ENCODE data around the gene SELP.
"Not testable (repeated sequence)": the region's sequence is repeated elsewhere in the genome, so short reads cannot be mapped to it uniquely, and the experiment has no call there.

Gene SELP

DNA sequence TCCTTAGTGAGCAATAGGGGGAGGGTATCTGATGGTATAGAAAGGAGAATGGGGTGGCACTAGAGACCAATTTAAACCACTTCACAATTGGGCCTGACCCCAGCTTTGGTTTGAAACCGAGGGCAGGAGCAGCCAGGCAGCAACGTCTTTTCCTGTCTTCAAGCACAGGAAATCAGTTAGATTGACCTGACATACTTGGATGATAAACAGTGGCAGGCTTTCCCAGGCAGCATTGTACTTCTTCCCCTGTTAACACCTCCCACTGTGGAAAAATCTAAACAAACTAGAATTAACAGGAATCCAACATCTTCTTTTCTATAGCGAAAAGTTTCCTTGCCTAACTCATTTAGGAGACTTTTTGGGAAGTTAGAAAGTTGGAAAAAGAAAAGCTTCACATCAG, 40.9 kb upstream of the SELP start:
- peak overlapping the region; percentile 69 for H3K4me2 ChIP-seq (ENCODE audit: low read depth, low read length, poor library complexity, severe bottlenecking)
- H3K36me3 ChIP-seq (ENCODE audit: insufficient read depth, low read length), result no peaks in the 10 kb centered on the region; the same call in 1 of the 2 replicates
- no peaks in the 10 kb centered on the region for H3K9me2 ChIP-seq (replicated peaks; ENCODE audit: low read depth, low read length)
- no peak for TF ChIP-seq EZH2phosphoT487 (IDR thresholded peaks at IDR 0.05; ENCODE audit: borderline replicate concordance)
- TF ChIP-seq, protein P1, sequence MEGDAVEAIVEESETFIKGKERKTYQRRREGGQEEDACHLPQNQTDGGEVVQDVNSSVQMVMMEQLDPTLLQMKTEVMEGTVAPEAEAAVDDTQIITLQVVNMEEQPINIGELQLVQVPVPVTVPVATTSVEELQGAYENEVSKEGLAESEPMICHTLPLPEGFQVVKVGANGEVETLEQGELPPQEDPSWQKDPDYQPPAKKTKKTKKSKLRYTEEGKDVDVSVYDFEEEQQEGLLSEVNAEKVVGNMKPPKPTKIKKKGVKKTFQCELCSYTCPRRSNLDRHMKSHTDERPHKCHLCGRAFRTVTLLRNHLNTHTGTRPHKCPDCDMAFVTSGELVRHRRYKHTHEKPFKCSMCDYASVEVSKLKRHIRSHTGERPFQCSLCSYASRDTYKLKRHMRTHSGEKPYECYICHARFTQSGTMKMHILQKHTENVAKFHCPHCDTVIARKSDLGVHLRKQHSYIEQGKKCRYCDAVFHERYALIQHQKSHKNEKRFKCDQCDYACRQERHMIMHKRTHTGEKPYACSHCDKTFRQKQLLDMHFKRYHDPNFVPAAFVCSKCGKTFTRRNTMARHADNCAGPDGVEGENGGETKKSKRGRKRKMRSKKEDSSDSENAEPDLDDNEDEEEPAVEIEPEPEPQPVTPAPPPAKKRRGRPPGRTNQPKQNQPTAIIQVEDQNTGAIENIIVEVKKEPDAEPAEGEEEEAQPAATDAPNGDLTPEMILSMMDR (conservative IDR thresholded peaks at IDR 0.05; ENCODE audit: low read length), result no peak
- no peaks in the 10 kb centered on the region for H3K79me2 ChIP-seq (ENCODE audit: insufficient read depth, low read length)
- peaks cover 15% of the 10 kb centered on the region for H3F3A ChIP-seq (ENCODE audit: low read depth)
- peak overlapping the region; percentile 21 for H3K4me3 ChIP-seq (ENCODE audit: low read length, poor library complexity, severe bottlenecking)
- H3K9ac ChIP-seq (ENCODE audit: low read depth, low read length, poor library complexity, severe bottlenecking), result peak overlapping the region; percentile 65
- no peaks in the 10 kb centered on the region for H4K20me1 ChIP-seq (ENCODE audit: insufficient read depth, low read length, poor library complexity, severe bottlenecking)
- H2AFZ ChIP-seq (ENCODE audit: low read length), result no peak overlapping the region
- peaks cover 42% of the 10 kb centered on the region for H3K4me1 ChIP-seq (ENCODE audit: insufficient read depth, low read length, poor library complexity, severe bottlenecking)
- H3K9me3 ChIP-seq (ENCODE audit: insufficient read depth, low read depth, low read length), result peaks cover 13% of the 10 kb centered on the region; the same call in 1 of the 2 replicates
- no peaks in the 10 kb centered on the region for H3K27me3 ChIP-seq (ENCODE audit: insufficient read depth, low read length, poor library complexity, severe bottlenecking)

DNA sequence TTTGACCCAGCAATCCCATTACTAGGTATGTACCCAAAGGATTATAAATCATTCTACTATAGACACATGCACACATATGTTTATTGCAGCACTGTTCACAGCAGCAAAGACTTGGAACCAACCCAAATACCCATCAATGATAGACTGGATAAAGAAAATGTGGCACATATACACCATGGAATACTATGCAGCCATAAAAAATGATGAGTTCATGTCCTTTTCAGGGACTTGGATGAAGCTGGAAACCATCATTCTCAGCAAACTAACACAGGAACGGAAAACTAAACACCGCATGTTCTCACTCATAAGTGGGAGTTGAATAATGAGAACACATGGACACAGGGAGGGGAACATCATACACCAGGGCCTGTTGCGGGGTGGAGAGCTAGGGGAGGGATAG, 40.3 kb upstream of the SELP start:
- Histone ChIP-seq H3F3A (ENCODE audit: low read depth) (peaks cover 15% of the 10 kb centered on the region), H3K9me3 (ENCODE audit: insufficient read depth, low read depth, low read length) (peaks cover 13% of the 10 kb centered on the region; the same call in 1 of the 2 replicates), H3K9ac (ENCODE audit: low read depth, low read length, poor library complexity, severe bottlenecking) (peak overlapping the region; percentile 65), H3K4me2 (ENCODE audit: low read depth, low read length, poor library complexity, severe bottlenecking) (peak overlapping the region; percentile 69), H3K4me3 (ENCODE audit: low read length, poor library complexity, severe bottlenecking) (peak overlapping the region; percentile 21), H3K4me1 (ENCODE audit: insufficient read depth, low read length, poor library complexity, severe bottlenecking) (peaks cover 36% of the 10 kb centered on the region)
- H3K27me3 ChIP-seq (ENCODE audit: insufficient read depth, low read length, poor library complexity, severe bottlenecking); H3K36me3 ChIP-seq (ENCODE audit: insufficient read depth, low read length); H2AFZ ChIP-seq (ENCODE audit: low read length); H4K20me1 ChIP-seq (ENCODE audit: insufficient read depth, low read length, poor library complexity, severe bottlenecking); H3K9me2 ChIP-seq (replicated peaks; ENCODE audit: low read depth, low read length); H3K79me2 ChIP-seq (ENCODE audit: insufficient read depth, low read length): not testable (repeated sequence)

DNA sequence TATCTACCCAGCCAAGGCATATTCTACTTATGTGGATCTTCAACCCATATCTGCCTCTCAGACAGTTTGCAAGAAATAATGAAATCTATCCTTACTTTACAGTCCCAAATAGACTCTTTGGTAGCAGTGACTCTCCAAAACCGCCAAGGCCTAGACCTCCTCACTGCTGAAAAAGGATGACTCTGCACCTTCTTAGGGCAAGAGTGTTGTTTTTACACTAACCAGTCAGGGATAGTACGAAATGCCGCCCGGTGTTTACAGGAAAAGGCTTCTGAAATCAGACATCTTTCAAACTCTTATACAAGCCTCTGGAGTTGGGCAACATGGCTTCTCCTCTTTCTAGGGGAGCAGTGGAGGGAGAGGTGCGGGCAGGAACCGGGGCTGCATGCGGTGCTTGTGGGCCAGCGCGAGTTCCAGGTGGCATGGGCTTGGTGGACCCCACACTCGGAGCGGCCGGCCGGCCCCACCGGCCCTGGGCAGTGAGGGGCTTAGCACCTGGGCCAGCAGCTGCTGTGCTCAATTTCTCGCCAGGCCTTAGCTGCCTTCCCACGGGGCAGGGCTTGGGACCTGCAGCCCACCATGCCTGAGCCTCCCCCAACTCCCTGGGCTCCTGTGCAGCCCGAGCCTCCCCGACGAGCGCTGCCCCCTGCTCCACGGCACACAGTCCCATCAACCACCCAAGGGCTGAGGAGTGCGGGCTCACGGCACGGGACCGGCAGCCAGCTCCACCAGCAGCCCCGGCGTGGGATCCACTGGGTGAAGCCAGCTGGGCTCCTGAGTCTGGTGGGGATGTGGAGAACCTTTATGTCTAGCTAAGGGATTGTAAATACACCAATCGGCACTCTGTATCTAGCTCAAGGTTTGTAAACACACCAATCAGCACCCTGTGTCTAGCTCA, 38.0 kb upstream of the SELP start:
- peaks cover 36% of the 10 kb centered on the region for H3K4me1 ChIP-seq (ENCODE audit: insufficient read depth, low read length, poor library complexity, severe bottlenecking)
- H3K27me3 ChIP-seq (ENCODE audit: insufficient read depth, low read length, poor library complexity, severe bottlenecking); H3K79me2 ChIP-seq (ENCODE audit: insufficient read depth, low read length); H3K36me3 ChIP-seq (ENCODE audit: insufficient read depth, low read length); H2AFZ ChIP-seq (ENCODE audit: low read length); H4K20me1 ChIP-seq (ENCODE audit: insufficient read depth, low read length, poor library complexity, severe bottlenecking); H3K4me3 ChIP-seq (ENCODE audit: low read length, poor library complexity, severe bottlenecking); H3K4me2 ChIP-seq (ENCODE audit: low read depth, low read length, poor library complexity, severe bottlenecking); H3K9ac ChIP-seq (ENCODE audit: low read depth, low read length, poor library complexity, severe bottlenecking); H3K9me3 ChIP-seq (ENCODE audit: insufficient read depth, low read depth, low read length); H3K9me2 ChIP-seq (replicated peaks; ENCODE audit: low read depth, low read length); H3F3A ChIP-seq (ENCODE audit: low read depth): not testable (repeated sequence)

DNA sequence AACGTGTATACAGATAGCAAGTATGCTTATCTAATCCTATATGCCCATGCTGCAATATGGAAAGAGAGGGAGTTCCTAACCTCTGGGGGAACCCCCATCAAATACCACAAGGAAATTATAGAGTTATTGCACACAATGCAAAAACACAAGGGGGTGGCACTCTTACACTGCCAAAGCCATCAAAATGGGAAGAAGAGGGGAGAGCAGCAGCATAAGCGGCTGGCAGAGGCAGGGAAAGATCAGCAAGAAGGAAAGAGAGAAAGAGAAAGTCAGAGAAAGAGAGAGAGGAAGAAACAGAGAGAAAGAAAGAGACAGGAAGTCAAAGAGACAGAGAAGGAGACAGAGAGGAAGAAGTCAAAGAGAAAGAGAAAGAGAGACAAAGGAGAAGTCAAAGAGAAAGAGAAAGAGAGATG, 37.3 kb upstream of the SELP start:
- H3K79me2 ChIP-seq (ENCODE audit: insufficient read depth, low read length); H3K9me3 ChIP-seq (ENCODE audit: insufficient read depth, low read depth, low read length); H3K9ac ChIP-seq (ENCODE audit: low read depth, low read length, poor library complexity, severe bottlenecking); H3K9me2 ChIP-seq (replicated peaks; ENCODE audit: low read depth, low read length); H4K20me1 ChIP-seq (ENCODE audit: insufficient read depth, low read length, poor library complexity, severe bottlenecking); H3F3A ChIP-seq (ENCODE audit: low read depth); H3K4me3 ChIP-seq (ENCODE audit: low read length, poor library complexity, severe bottlenecking); H3K36me3 ChIP-seq (ENCODE audit: insufficient read depth, low read length); H3K4me2 ChIP-seq (ENCODE audit: low read depth, low read length, poor library complexity, severe bottlenecking); H2AFZ ChIP-seq (ENCODE audit: low read length); H3K27me3 ChIP-seq (ENCODE audit: insufficient read depth, low read length, poor library complexity, severe bottlenecking): not testable (repeated sequence)
- H3K4me1 ChIP-seq (ENCODE audit: insufficient read depth, low read length, poor library complexity, severe bottlenecking), result peaks cover 36% of the 10 kb centered on the region

DNA sequence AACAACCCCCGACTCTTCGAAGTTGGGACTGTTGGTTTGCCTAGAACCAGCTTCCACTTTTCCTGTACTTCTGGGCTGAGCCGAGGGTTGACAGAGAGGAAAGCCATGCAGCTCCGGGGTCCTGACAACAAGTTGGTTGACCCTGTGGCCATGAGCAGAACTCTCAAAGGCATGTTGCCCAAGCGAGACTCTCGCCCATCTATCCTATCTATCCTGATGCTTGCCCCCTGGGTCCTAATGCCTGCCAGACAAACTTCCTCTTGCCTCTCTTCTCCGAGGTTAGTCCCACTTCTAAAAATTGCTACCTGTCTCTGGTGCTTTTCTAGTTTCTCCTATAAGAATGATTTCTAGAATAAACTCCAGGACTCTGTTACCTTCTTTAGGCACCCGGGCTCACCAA, 32.8 kb upstream of the SELP start:
- H3K9me2 ChIP-seq (replicated peaks; ENCODE audit: low read depth, low read length); H3K9me3 ChIP-seq (ENCODE audit: insufficient read depth, low read depth, low read length); H3K79me2 ChIP-seq (ENCODE audit: insufficient read depth, low read length); H3K27me3 ChIP-seq (ENCODE audit: insufficient read depth, low read length, poor library complexity, severe bottlenecking); H3F3A ChIP-seq (ENCODE audit: low read depth); H2AFZ ChIP-seq (ENCODE audit: low read length); H4K20me1 ChIP-seq (ENCODE audit: insufficient read depth, low read length, poor library complexity, severe bottlenecking); H3K9ac ChIP-seq (ENCODE audit: low read depth, low read length, poor library complexity, severe bottlenecking); H3K36me3 ChIP-seq (ENCODE audit: insufficient read depth, low read length): not testable (repeated sequence)
- H3K4me2 ChIP-seq (ENCODE audit: low read depth, low read length, poor library complexity, severe bottlenecking), result peak overlapping the region; percentile 46
- H3K4me3 ChIP-seq (ENCODE audit: low read length, poor library complexity, severe bottlenecking), result peak overlapping the region; percentile 43
- peaks cover 21% of the 10 kb centered on the region for H3K4me1 ChIP-seq (ENCODE audit: insufficient read depth, low read length, poor library complexity, severe bottlenecking)

DNA sequence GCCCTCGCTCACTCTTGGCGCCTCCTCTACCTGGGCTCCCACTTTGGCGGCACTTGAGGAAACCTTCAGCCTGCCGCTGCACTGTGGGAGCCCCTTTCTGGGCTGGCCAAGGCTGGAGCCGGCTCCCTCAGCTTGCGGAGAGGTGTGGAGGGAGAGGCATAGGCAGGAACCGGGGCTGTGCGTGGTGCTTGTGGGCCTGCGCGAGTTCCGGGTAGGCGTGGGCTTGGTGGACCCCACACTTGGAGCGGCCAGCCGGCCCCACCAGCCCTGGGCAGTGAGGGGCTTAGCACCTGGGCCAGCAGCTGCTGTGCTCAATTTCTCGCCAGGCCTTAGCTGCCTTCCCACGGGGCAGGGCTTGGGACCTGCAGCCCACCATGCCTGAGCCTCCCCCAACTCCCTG, 31.1 kb upstream of the SELP start:
- H3K4me1 ChIP-seq (ENCODE audit: insufficient read depth, low read length, poor library complexity, severe bottlenecking), result peaks cover 11% of the 10 kb centered on the region
- not testable (repeated sequence) for H3K9me2 ChIP-seq (replicated peaks; ENCODE audit: low read depth, low read length); H3K9ac ChIP-seq (ENCODE audit: low read depth, low read length, poor library complexity, severe bottlenecking); H4K20me1 ChIP-seq (ENCODE audit: insufficient read depth, low read length, poor library complexity, severe bottlenecking); H3F3A ChIP-seq (ENCODE audit: low read depth); H3K9me3 ChIP-seq (ENCODE audit: insufficient read depth, low read depth, low read length); H3K4me3 ChIP-seq (ENCODE audit: low read length, poor library complexity, severe bottlenecking); H3K79me2 ChIP-seq (ENCODE audit: insufficient read depth, low read length); H3K36me3 ChIP-seq (ENCODE audit: insufficient read depth, low read length); H2AFZ ChIP-seq (ENCODE audit: low read length); H3K4me2 ChIP-seq (ENCODE audit: low read depth, low read length, poor library complexity, severe bottlenecking); H3K27me3 ChIP-seq (ENCODE audit: insufficient read depth, low read length, poor library complexity, severe bottlenecking)
